NCI-H1694 (cell line): ENCODE data around the gene SMIM28.

Experiments
- DNase-seq: peaks from one replicate; lab custom pipeline; 2025; lab: John Stamatoyannopoulos, UW

Gene SMIM28

DNA sequence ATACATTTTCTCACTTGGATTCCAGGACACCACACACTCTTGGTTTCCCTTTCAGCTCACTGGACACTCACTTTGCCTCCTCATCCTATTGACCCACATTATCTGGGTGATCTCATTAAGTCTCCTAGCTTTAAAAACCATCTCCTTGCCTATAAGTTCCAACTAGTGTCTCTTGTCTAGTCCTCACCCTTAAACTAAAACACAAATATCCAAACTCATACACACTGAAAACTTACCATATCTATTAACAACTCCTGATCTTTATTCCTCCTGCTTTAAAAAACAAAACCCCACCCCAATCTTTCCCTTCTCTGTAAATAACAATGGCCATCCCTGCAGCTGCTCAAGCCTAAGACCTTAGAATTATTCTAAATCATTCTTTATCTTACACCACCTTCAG lies 3.5 kb upstream of the SMIM28 start:
- no peak for DNase-seq

DNA sequence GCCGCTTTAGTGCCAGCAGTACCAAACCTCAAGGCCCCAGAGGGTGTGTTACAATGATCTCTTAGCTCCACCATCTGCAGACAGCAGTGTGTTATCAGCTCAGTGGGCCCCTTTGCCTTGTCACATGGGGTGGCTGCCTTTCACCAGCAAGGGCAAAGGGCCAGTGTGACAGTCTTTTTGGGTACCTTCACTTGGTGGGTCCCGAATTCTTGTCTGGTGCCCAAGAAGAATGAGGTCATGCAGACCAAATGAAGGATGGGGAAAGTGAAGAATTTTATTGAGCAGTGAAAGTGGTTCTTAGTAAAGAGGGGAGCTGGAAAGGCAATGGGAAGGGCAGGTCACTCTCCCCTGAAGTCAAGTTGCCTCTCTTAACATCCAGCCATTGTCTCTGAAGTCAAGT lies 2.9 kb upstream of the SMIM28 start:
- DNase-seq, result no peak

DNA sequence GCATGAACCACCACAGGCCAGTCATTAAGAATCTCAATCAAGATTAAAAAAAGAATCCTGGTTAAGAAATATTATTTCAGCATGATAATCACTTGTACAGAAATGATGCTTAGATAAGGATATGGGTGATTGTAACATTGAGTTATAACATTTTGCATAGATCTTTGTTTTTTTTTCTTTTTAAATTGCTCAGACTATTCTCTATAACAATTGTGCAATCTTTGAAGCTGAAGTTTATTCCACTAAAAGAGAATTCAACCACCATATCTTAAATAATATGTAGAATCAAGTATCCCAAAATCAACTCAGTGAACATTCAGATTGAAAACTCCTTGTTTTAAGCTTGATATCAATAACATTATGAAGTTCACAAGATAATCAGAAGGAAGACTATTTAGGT lies 663 bp upstream of the SMIM28 start:
- no peak for DNase-seq

DNA sequence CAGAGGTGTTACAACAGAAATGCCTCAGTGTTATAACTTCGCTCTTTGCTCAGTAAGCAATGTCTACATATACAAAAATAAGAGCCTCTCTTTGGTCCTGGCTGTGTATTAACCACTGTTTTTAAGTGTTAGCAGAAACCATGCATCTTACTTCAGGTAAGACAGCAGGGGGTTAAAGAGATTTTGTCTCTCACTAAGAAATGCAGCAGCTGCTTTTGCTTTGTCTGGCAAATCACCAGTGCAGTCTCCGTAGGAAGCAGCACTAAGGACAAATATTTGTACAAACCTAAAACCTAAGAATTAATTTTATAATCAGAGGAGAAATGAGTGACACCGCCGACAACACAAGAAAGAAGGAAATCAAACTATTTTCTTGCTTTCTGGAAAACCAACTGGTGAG lies 758 bp downstream of the SMIM28 start:
- DNase-seq, result no peak

DNA sequence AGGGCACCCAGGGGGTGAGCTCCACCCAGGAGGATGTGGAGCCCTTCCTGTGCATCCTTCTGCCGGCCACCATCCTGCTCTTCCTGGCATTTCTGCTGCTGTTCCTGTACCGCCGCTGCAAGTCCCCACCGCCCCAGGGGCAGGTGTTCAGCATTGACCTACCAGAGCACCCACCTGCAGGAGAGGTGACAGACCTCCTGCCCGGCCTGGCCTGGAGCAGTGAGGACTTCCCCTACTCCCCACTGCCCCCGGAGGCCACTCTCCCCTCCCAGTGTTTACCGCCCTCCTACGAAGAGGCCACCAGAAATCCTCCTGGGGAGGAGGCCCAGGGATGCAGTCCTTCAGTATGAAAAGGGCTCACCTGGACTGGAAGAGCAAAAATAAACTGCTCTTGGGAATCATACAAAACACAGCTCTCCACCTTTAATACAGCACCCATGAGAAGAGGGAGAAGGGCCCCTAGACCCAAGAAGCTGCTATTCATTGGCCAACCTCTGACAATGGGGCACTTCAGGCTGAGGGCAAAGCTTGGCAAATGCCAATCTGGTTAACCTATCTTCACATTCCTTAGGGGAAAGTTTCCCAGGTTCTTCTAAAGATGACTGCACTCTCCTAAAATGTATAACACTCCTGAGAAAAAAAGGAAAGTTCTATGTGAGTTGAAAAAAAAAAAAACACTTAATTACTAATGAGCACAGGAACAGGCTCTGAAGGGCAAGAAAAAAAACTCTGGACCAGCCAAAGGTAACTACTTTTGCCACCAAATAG lies 5.0 kb downstream of the SMIM28 start:
- no peak for DNase-seq

DNA sequence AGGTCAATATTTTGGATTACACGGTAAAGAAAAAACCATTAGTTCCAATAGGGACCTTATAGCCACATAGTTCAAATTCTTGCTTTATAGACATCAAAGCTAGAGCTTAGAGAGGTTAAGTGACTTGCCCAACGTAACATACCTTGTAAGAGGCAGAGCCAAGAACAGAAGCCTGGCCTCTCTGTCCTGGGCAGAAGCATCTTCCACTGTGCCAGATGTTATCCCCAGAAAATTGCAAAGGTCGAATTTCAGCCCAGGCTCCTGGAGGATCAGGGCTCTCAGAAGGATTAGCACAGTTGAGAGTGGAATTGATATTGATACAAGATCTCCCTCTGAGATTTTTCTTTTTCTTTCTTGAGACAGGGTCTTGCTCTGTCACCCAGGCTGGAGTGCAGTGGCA lies 6.1 kb downstream of the SMIM28 start:
- no peak for DNase-seq

DNA sequence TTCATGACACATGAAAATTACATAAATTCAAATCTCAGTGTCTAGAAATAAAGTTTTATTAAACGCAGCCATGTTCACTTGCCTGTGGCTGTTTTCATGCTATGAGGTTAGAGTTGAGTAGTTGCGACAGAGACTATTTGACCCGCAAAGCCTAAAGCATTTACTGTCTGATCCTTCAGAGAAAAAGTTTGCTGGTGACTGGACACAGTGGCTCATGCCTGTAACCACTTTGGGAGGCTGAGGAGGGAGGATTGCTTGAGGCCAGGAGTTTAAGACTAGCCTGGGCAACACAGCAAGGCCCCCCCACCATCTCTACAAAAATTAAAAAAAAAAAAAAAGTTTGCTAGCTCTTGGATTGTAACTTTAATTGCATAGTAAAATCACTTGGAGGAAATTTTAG lies 9.2 kb downstream of the SMIM28 start:
- DNase-seq, result no peak

DNA sequence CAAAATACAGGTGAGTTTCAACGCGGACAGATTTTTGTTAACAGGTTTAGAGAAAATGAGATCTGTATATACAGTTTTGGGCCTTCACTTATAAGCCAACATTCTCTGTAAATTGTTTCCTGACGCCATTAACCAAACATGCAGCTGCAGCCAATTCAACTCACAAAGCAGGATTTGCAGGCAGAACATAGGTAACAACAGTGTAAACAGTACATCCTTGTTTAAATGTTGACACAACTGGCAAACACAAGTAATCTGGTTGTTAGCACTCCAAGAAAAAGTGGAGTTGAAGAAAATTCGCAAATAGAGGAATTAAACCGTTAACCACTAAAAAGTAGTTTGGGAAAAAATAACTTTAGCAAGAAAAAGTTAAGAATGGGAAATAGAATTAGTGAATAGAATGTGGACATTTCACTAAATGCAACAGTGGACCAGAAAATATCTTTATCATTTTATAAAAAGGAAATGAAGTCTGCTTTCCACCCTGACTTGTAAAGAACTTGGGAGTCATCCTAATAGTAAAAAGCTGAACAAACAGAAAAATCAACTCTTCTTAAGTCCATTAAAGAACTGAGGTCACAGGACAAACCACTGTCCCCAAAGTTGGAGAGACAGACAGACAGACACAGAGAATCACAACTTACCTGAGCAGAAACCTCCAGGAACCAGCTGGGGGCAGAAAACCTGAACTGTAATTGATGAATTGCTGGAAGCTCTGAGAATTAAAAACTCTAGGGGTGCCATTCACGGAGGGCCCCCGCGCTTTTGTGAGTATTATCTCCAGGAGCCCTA lies 10.1 kb downstream of the SMIM28 start:
- no peak for DNase-seq

DNA sequence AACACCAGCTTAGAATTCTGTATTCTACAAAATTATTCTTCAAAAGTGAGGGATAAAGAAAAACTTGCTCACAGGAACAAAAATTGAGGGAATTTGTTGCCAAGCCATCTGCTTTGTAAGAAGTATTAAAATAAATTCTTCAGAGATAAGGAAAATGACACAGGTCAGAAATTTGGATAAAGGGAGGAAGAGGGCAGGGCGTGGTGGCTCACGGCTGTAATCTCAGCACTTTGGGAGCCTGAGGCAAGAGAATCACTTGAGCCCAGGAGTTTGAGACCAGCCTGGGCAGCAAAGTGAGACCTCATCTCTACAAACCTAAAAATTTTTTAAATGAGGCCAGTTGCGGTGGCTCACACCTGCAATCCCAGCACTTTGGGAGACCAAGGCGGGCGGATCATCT lies 11.8 kb downstream of the SMIM28 start:
- no peak for DNase-seq

DNA sequence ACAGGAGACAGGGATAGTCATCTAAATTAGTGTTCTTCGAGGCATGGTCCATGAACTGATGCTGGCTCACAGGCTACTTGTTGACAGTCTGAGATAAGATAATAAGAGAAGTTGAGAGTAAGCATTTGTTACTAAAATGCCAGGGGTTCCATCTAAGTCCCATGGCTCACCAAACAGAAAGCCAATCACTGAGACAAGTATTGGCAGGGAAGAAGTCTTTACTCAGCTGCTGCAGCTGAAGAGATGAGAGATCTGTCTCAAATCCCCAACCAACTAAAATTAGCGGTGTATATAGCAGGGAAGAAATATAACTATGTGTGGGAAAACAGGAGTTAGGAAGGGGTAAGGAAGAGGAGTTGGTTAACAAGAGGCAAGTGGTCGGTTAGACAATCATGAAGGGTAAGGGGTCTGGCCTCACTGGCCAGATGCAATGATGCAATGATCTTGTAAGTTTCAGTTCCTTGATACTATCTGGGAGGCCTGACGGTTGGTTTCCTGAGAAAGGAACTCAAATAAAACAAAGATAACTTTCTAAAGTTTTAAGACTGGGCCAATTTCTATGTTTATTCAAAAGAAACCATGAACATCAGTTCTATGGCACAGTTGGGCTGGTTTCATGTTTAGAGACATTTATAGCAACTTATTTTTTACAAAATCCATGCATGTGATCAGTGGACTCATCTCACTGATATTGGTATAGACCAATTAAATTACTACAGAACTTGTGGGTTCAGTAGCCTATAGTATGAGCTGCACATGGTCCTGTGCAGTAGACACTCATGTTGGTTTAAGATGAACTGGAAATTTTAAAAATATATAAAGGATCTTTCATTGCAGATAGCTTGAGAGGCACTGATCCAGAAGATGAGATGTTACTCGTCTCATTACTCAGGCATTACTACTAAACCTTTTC lies 16.4 kb downstream of the SMIM28 start:
- DNase-seq, result no peak

DNA sequence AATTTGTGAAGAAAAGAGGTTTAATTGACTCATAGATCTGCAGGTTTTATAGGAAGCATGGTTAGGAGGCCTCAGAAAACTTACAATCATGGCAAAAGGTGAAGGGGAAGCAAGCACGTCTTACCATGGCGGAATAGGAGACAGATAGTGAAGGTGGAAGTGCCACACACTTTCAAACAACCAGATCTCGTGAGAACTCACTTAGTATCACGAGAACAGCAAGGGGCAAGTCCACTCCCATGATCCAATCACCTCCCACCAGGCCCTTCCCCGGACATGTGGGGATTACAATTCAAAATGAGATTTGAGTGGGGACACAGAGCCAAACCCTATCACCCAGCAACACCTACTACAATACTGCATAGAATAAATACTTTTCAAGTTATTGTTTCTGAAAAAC lies 19.0 kb downstream of the SMIM28 start:
- no peak for DNase-seq

DNA sequence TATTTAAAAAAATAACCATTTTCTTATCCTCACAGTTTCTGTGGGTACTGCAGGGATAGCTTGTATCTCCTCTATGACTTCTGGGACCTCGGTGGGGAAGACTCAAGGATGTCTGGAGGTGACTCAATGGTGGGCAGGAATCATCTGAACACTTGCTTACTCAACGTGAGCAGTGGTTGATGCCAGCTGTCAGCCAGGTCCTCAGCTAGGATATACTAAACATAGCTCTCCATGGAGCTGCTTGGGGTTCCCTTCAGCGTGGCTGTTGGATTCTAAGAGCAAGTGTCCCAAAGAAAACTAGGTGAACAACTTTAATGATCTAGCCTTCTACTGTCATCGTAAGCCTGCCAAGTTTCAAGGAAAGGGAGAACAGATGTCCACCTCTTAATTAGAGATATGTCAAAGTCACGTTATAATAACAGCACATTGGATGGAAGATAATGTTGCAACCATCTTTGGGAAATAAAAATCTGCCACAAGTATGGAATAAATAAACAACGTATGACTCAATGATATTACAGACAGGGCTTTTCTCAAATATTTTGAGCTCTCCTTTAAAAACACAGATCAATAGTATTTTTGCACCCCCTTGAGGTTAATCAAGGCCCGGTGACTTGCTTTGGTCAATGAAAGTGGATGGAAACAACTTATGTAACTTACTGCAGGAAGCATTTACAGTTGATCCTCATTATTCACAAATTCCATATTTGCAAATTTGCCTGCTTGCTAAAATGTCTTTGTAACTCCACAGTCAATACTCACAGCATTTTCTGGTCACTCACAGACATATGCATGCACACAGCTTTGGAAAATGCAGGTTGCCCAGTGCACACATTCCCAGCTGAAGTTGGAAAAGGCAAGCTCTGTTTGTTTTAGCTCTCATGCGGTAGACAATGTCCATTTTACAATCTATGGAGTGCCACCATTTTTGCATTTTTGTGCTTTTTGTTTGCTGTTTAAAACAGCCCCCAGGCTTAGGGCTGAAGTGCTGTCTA lies 19.7 kb downstream of the SMIM28 start:
- DNase-seq, result no peak

DNA sequence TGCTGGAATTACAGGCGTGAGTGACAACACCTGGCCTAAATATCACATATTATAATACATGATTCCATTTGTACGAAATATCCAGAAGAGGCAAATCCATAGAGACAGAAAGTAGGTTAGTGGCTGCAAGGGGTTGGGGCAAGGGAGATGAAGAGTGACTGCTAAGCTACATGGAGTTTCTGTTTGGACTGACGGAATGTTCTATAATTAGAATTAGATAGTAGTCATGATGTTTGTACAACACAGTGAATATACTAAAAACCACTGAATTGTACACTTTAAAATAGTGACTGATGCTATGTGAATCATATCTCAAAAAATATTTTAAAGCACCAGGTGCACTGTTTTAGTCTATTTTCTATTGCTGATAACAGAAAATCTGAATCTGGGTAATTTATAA lies 22.6 kb downstream of the SMIM28 start:
- DNase-seq, result no peak

DNA sequence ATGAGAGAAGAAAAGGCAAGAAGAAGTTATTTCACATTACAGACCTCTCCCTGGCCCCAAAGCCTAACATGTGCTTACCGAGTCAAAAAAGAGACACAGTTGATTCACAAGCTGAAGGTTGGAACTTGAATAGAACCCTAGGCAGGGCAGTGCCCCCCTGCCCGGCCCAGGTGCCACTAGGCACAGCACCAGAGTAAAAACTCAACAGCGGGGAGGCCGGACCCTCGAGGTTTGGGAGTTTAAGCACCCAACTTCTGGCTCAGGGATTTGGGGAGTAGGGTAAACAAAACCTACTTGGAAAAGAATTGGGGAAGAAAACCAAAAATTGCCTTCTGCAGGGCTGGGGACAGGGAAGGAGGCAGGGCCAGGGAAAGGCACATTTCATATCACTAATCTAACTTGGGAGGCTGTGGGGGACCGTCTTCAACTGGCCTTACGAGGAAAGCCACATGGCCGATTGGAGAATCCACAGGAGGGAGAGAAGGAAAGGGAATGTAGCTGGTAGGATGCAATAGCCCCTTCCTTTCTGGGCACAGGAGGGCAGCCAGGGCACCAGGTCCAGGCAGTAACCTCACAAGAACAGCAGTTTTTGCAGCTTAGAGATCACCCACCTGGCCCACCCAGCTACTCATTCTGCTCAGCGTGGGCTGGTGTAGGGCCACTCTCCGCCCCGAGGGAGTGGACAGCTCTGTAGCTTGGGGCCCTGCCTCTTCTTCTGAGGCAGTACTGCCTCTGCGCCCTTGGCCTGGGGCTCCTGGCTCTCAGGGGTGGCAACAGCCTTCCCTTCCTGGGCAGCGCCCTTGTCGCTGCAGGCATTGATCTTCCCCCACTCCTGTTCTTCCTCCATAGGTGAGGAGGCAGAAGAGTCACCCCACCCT lies 24.5 kb downstream of the SMIM28 start:
- no peak for DNase-seq

DNA sequence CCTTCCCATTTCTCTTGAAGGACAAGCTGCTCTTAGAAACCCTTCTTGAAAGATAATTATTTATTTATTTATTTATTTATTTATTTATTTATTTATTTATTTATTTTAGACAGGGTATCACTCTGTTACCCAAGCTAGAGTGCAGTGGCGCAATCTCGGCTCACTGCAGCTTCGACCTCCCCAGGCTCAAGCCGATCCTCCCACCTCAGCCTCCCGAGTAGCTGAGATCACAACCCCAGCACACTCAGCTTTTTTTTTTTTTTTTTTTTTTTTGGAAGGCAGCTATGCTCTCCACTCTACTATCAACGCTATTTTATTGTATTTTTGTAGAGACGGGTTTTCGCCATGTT lies 25.1 kb downstream of the SMIM28 start:
- no peak for DNase-seq

DNA sequence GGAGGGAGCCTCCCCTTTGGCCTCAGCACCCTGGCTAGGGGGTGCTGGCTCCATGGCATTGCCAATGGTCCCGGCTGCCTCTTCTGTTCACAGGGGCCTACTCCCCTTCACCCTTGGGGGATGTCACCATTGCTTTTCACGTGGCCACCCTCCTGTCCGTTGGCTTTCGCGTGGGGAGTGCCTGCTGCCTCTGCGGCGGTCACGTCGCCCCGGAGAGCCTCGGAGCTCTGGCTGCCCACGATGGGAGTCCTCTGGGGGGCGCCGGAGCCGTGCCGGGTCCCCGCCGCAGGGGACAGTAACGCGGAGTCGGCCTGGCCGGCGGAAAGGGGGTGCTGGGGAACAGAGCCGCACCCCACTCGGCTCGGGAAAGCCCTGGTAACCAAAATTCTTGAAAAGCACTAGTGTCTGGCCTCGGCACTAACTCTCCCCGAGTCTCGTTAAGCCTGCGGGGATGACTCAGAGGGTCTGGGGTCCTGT lies 25.7 kb downstream of the SMIM28 start:
- peak; percentile 2 for DNase-seq

DNA sequence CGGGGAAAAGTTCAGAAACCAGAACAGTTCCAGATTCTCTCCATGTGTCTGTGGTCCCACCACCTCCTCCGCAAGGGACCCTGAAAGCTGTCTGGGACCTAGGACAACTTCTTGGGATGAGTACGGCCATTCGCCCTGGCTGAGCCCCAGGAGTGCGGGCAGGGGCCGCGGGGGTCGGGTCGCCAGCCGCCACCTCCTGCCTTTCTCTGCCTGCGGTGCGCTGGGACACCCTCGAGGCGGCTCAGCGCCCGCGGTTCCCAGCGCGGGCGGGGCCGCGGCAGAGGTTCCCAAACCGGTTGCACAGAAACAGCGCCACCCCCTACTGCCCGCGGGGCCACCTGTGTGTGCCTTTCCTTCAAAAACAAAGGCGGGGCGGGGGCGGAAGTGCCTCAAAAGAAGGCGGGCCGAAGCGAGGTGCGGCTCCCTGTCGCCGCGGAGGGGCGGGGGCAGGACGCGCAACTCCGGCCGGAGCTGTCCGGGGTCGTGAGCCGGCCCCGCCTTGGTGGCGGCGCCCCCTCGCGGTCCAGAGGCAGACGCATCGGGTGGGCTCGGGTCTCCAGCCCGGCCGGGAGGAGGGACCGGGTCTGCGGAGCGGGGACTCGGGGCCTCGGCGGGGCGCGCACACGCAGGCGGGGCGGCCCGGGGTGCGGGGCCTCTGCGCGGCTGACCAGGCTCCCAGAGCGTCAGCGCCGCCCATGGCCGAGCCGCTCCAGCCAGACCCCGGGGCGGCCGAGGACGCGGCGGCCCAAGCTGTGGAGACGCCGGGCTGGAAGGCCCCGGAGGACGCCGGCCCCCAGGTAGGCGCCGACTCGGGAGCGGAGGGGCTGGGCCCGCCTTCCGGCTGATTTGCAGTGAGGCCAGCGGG lies 26.3 kb downstream of the SMIM28 start, which contains the start of gene HEBP2:
Gene HEBP2 (plus strand): TSS at position 423 of the 865 bp plus-strand sequence. CDS start 273 bp downstream, at position 696.
- DNase-seq, result peak; percentile 54

DNA sequence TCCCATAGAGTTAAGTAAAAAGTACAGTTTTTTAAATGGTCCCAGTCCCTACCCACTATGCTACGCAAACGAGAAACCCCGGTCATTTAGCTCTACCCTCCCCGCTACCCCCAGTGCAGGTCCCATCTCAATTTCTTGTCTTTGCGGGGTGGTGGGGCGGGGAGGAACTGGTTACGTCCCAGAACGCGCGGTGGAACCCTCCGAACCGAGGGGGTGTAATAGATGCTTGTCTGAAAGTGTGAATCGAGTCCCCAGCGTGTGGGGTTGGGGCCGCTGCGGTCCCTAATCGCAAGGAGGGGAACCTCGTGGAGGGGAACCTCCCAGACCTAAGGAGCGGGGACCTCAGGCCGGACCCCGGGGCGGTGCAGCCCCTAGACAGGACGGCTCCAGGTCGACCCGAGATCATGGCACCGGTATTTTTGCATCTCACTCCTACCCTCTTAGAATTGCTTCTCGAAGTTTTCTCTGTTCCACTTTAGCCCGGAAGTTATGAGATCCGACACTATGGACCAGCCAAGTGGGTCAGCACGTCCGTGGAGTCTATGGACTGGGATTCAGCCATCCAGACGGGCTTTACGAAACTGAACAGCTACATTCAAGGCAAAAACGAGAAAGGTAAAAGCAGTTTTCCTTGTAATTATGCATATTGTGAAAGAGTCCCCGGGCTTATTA lies 27.1 kb downstream of the SMIM28 start:
- no peak for DNase-seq
